ENCODE data around the gene GINS2.
A peak's percentile ranks its signal among the peaks of the same experiment; 100 is the strongest.

GINS2 gene

GRCh38 chr16:85688586-85689284 is at the start of gene GINS2:
Gene GINS2, minus strand, starts transcription at chr16:85688954. Its CDS starts 56 bp downstream, at chr16:85688898.
- peak; percentile 50 to 68 for DNase-seq

DNA sequence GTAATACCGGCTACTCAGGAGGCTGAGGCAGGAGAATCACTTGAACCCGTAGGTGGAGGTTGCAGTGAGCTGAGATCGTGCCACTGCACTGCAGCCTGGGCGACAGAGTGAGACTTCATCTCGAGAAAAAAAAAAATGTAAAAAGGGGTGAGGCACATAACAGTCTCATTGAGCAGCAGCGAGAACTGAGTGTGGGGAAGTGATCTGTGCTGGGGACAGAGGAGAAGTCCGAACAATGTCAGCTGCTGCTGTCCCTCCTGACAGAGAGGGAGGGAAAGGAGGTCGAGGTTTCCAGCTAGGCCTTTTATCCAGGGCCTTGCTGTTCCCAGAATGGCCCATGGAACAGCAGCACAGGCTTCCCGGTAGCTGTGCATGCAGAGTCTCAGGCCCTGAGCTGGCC is 48.2 kb upstream of the GINS2 start:
- DNase-seq = no peak

DNA sequence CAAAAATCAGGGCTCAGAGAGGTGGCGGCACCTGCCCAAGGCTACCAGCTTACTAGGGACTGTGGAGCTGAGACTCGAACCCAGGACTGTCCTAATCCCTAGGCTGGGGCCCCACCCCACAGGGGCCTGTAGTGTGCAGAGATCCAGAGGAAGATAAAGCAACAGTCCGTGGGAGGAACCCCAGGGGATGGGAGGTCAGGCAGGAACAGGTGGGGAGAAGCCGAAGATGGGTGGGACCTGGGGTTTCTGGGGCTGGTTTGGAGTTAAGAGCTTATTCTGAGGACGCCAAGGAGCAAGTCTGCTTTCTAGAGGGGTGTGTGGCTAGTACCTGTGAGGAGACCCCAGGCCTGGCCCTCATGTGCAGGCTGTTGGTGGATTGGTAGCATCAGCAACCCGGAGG is 47.2 kb upstream of the GINS2 start:
- DNase-seq = no peak

GRCh38 chr16:85735225-85735635 is 46.5 kb upstream of the GINS2 start:
- peak in 1 of 2 donors; percentile 12 for DNase-seq

DNA sequence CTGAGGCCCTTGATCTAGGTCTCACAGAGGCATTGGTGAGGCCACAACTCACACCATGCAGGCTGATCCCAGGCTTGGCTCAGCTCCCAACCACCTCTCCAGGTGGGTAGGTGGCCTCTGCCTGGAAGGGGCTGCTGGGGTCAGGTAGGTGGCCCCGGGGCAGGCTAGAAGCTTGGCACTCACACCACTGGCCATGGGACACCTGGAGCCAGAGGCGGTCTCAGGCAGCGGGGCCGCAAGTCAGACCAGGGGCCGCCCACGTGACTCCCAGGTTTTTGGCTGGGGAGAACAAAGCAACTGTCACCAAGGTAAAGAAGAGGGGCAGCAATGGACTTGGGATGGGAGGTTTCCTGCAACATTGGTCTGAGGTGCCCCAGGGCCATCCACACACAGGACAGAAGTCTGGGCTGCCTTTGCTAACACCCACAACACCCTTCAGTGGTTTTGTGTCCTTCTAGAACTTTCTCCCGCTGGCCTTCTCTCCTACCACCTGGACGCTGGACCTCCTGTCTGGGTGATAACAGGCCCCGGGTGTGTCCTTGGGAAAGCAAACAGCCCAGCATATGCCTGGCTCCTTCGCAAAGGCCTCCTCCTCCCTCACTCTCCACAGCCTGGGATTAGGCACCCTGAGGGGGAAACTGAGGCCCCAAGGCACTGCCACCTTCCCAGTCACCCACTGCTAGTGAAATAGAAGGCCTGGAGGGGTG is 45.7 kb upstream of the GINS2 start:
- no peak for DNase-seq

DNA sequence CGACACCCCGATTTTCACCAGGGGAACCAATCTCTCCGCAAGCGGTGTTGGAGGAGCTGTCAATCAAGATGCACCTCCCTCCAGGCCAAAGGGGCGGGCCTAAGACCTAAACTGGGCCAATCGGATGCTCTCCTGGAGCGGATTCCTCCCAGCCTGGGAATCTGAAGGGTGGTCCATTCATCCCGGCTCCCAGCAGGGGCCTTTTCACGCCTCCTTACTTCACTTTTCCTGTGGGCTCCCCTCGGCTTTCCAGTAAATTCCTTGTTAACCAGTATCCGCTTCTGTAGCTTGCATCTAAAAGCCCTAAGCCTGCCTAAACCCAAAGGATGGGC is 45.1 kb upstream of the GINS2 start:
- no peak for DNase-seq

DNA sequence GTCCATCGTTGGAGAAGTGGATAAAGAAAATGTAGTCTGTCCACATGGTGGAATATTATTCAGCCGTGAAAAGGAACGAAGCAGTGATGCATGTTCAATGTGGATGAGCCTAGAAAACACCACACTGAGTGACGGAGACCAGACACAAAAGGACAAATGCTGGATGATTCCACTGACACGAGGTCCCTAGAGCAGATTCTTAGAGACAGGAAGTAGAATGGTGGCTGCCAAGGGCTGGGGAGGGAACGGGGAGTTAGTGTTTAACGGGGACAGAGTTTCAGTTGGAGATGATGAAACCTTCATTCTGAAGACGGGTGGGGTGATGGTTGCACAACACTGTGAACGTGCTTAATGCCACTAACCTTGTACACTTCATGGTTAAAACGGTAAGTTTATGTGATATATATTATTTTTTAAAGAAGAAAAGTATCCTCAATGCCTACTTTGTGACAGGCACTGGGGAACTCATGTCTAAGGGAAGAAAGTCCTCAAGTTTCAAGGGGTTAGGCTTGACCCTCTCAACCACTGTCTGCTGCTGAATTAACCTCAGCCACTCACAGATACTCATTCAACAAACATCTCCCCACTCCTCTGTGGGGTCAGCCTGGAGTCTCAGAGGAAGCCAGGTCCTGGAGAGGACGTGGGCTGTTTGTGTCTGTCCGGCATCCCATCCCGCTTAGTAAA is 44.5 kb upstream of the GINS2 start:
- peak; percentile 22 to 49 for DNase-seq

- DNase-seq = no peak
Measured at GRCh38 chr16:85731179-85731578, 42.4 kb upstream of the GINS2 start.

- peak in 1 of 2 donors; percentile 11 for DNase-seq
Measured at GRCh38 chr16:85730186-85730465, 41.4 kb upstream of the GINS2 start.

DNA sequence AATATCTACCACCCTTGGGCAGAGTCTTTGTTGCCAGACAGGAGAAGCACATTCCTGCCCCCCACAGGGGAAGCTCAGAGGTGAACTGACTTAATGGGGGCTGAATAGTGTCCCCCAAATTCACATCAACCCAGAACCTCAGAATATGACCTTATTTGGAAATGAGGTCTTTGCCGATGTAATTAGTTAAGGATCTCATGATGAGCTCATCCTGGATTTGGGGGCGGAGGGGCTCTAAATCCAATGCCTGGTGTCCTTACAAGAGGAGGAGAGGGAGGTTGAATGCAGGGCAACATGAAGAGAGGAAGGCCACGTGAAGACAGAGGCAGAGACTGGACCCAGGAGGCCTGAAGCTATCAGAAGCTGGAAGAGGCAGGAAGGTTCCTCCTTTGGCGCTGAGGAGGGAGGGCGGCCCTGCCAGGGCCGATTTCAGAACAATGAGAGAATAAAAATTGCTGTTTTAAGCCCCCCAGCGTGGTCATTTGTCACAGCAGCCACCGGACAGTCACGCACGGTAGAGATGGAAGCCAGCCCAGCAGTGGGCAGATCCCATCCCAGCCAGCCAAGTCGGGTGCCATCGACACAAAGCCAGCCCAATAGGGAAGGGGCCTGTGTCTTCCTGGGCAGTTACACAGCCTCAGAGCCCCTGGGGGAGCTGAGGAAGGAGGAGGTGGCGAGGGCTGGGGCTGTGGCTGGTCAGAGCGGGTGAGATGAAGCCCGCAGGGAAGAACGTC is 40.9 kb upstream of the GINS2 start:
- no peak for DNase-seq

- DNase-seq = no peak
Measured at GRCh38 chr16:85728879-85729278, 40.1 kb upstream of the GINS2 start.

DNA sequence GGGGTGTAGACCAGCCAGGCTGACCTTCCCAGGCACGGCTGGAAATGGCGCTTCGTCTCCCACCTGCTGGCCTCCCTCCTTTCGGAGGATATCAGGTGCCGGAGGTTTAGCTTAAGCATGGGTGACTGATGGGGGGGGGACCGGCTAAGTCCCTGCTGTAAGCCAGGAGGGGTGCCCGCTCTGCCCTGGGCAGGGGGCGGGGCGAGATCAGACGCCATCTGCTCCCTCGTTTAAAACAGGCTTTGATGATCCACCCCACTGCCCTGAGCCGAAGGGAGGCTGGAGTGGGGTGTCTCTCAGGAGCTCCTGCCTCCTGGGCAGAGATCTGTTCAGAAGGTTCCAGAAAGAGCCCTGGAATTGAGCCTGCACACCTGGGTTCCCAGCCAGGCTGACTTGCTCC is 36.2 kb upstream of the GINS2 start:
- no peak for DNase-seq

DNA sequence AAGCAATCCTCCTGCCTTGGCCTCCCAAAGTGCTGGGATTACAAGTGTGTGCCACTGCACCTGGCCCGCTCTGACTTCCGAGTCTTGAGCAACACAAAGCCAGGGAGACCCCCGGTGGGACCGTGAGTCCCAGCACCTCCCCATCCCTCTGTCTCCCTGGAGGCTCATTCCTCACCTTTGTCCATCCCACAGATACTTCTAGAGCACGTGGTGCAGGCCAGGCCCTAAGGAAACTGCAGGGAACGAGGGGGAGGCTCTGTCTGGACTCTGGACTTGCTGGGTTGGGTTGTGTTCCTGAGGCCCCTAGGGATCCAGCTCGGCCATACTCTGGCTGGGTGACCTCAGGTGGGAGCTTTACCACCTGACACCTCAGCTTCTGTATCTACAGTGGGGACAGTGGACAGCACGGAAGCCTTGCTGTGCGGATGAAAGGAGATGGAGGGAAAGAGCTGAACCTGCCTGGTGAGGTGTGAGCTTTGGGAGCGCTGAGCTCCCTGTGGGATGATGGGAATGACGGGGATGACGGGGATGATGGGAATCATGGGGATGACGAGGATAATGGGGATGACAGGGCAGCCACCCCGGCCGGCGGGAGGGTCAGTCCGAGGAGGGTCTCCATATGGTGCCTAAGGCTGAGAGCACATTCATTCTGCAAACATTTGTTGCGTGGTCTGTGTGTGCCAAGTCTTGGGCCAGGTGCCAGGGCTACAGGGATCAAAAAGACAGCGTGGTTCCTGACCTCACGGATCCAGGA is 35.5 kb upstream of the GINS2 start:
- no peak for DNase-seq

DNA sequence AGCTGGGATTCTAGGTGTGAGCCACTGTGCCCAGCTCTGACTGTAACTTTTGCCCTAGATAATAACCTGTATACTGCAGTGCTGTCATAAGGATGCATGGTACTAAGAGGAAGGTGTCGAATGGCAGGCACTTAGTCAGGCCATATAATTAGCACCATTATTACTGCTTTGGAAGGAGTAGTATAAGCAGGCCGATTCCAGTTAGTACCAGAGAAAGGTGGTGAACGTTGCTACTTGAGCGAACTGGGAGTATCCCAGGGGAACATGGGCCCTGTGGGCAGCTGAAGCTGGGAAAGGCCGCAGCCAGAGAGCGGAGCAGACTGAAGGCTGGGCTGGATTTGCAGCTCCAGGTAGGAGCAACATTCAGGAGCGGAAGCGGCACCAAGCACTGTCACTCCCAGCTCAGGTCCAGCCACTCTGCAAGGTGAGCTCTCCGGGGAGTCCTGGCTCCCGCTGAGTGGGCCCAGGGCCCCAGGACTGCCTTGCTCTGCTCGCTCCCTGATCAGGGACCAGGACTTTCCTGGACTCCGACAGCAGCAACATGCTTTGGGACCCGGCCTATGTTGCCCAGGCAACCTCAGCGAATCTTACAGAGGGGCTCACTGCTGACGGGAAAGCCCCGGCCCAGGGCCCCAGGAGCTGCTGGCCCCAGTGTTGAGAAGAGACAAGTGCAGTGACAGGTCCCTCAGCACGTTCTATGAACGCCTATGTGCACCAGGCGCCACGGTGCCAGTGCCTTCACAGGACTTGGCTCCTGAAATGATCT is 33.6 kb upstream of the GINS2 start:
- DNase-seq = no peak

GRCh38 chr16:85720302-85720637 is 31.5 kb upstream of the GINS2 start:
- DNase-seq = no peak

DNA sequence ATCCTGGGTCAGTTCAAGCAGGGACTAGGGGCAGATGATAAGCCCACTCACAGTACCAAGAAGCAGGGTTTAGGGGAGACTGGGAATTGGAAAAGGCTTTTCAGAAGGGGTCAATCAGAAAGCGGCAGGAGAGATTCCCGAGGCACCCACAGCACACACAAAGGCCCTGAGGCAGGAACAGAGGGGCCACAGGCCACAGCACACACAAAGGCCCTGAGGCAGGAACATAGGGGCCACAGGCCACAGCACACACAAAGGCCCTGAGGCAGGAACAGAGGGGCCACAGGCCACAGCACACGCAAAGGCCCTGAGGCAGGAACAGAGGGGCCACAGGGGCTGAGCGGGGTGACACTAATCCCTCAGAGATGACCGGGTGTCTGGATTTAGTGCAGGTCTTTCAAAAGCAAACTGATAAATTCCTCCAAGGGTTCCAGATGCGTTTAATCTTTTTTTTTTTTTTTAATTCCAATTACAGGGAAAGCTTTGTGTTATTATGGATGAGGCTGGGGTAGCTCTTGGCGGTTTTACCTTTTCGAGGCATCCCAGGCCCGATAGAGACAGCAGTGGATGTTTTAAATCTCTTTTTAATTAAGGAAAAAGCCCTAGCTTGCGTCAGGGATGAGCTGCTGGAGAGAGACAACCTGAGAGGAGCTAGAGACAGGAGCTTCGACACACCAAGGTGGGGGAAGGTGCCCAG is 31.0 kb upstream of the GINS2 start:
- DNase-seq = no peak

DNA sequence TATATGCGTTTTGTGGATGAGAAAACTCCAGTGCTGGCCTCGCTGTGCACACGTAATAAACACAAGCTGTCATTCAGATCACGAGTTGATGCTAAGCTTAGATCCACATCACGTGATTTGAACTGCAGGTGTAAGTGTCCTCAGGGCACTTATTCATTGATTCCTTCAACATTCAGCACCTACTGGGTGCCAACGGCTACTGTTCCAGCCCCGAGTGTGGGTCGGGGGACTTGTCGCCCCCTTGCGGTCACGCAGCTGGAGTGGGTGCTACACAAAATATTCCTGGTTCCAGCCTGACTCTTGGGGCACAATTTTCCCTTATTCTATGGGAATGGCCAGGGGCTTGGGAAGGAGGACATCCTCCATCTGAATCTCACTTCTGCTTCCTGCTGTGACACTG is 29.9 kb upstream of the GINS2 start:
- DNase-seq = no peak

DNA sequence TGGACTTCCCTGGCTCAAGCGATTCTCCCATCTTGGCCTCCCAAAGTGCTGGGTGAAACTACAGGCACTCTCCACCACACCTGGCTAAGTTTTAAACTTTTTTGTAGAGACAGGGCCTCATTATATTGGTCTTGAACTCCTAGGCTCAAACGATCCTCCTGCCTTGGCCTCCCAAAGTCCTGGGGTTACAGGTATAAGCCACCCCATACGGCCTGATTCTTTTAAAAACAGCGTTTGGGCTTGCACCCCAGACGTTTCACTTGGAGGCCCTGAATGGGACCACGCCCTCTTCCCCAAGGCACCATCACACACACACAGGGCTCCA is 29.4 kb upstream of the GINS2 start:
- DNase-seq = no peak

DNA sequence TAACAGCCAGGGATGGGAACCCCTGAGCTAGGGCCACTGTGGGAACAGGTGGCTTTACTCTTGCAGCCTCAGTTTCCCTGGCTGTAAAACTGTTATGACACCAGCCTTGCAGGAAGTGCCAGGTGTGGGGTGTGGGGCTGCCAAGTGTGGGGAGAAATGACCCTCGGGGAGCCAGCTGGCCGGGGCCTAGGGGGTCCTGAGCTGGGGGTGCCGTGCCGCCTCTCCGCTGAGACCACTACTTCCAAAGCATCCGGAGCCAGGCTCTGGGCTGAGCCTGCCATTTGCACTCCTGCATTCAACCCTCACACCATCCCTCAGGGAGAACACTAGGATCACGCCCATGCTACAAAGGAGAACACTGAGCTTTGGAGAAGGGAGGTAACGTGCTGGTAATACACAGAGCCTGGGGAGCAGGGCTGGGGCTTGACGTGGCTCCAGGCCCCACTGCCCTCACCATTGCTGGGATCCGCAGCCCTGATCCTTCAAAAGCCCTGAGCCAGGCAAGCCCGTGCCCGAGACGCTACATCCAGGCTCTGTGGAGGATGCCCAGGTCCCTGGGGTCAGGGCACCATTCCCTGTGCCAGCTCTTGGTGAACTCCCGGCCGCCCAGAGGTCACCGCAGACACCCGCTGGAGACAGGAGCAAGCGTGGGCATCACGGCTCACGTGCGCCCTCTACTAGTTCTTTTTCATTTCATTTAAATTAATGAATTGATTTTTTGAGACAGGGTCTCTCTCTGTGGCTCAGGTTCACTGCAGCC is 28.8 kb upstream of the GINS2 start:
- peak in 1 of 2 donors; percentile 32 for DNase-seq

DNA sequence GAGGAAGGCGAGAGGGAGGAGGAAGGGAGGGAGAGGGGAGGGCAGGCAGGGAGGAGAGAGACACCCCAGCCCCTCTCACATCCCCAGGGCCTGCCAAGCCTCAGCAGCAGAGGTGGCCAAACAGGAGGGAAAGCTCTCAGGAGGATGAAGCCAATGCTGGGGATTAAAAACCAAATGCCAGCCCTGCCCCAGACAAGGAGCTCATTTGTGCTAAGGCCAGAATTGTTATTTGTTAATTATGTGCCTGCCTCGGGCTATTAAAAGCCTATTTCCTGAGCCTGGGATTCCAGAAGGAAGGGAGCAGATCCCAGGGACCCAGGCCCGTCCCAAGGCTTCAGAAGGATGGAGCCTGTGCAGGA is 27.9 kb upstream of the GINS2 start:
- no peak for DNase-seq

DNA sequence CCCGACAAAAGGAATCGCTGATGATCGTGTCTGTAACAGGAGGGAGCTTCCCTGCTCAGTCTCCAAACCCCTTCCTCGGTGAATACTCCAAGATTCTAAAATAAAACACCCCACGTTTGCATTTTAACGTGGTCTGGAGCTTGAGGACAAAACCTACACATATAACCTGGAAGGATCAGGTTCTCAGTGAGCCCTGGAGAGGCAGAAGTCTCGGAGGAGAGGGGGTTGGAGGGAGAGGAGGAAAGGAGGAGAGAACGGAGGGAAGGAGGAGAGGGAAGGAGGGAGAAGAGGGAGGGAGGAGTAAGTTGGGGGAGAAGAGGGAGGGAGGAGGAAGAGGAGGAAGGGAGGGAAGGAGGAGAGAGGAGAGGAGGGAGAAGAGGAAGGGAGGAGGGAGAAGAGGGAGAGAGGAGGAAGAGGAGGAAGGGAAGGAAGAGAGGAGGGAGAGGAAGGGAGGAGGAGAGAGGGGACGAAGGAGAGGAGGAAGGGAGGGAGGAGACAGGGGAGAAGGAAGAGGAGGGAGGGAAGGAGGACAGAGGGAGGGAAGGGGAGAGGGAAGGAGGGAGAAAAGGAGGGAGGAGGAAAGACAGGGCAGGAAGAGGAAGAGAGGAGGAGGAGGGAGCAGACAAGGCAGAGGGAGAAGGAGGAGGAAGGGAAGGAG is 27.4 kb upstream of the GINS2 start:
- DNase-seq = no peak

Data from bone marrow (tissue), 2 donors.